GM12878 (cell line): ENCODE results near the gene TRAPPC2. TPM values are rescaled to one million over a fixed set of nuclear protein-coding genes. Genes with fewer than 3 reads are reported as not detected.

Experiments used
- CBX3 ChIP-seq: fragments of 200-600 bp; sonication (generic); IDR thresholded peaks from 2 replicates; pipeline ENCODE4 v1.6.1; 2016; ENCODE audit warnings: low read depth, borderline replicate concordance
- CHD4 ChIP-seq: fragments of 200-600 bp; sonication (generic); IDR thresholded peaks from 2 replicates; pipeline ENCODE4 v1.6.1; 2016; ENCODE audit warnings: mild to moderate bottlenecking
- GATAD2B ChIP-seq: fragments of 450-650 bp; conservative IDR thresholded peaks from 2 replicates; pipeline ENCODE4 v1.6.1; 2017; ENCODE audit warnings: low read depth, mild to moderate bottlenecking, moderate library complexity
- JUND ChIP-seq: IDR thresholded peaks from 2 replicates; pipeline ENCODE4 v1.6.1; 2012; ENCODE audit warnings: low read depth, mild to moderate bottlenecking, low read length, improper control_type of control experiment, moderate library complexity
- MEF2A ChIP-seq: IDR thresholded peaks from 2 replicates; pipeline ENCODE4 v1.6.1; 2011; ENCODE audit warnings: low read depth, mild to moderate bottlenecking, low read length, moderate library complexity; ENCODE audit not compliant: insufficient read depth
- NFYA ChIP-seq: IDR thresholded peaks from 2 replicates; pipeline ENCODE4 v1.6.1; 2011; ENCODE audit warnings: low read depth, mild to moderate bottlenecking, low read length, improper control_type of control experiment, borderline replicate concordance
- NRF1 ChIP-seq: conservative IDR thresholded peaks from 2 replicates; pipeline ENCODE4 v1.6.1; 2011; ENCODE audit warnings: mild to moderate bottlenecking, low read depth, low read length, improper control_type of control experiment
- POLR2AphosphoS5 ChIP-seq: IDR thresholded peaks from 2 replicates; pipeline ENCODE4 v1.6.1; 2011; ENCODE audit warnings: mild to moderate bottlenecking, low read length, inconsistent platforms
- RAD21 ChIP-seq: IDR thresholded peaks from 2 replicates; pipeline ENCODE4 v1.6.1; 2011; ENCODE audit warnings: mild to moderate bottlenecking, low read depth, low read length, moderate library complexity; ENCODE audit not compliant: insufficient read depth
- RELA ChIP-seq: fragments of 450-650 bp; IDR thresholded peaks from 2 replicates; pipeline ENCODE4 v1.8.0; 2014; ENCODE audit warnings: borderline replicate concordance; ENCODE audit not compliant: partially characterized antibody
- RUNX3 ChIP-seq: IDR thresholded peaks from 2 replicates; pipeline ENCODE4 v1.6.1; 2012; ENCODE audit warnings: low read length, inconsistent platforms
- SMC3 ChIP-seq: IDR thresholded peaks from 2 replicates; pipeline ENCODE4 v1.6.1; 2011; ENCODE audit warnings: low read length, improper control_type of control experiment, borderline replicate concordance
- SPI1 ChIP-seq: IDR thresholded peaks from 2 replicates; pipeline ENCODE4 v1.6.1; 2011; ENCODE audit warnings: low read depth, mild to moderate bottlenecking, low read length, moderate library complexity, borderline replicate concordance; ENCODE audit not compliant: insufficient read depth
- SREBF2 ChIP-seq: IDR thresholded peaks from 2 replicates; pipeline ENCODE4 v1.6.1; 2012; ENCODE audit warnings: mild to moderate bottlenecking, low read length
- TARDBP ChIP-seq: IDR thresholded peaks from 2 replicates; pipeline ENCODE4 v1.6.1; 2016; ENCODE audit warnings: borderline replicate concordance
- TBL1XR1 ChIP-seq: IDR thresholded peaks from 2 replicates; pipeline ENCODE4 v1.6.1; 2012; ENCODE audit warnings: low read depth, low read length, improper control_type of control experiment
- TCF7 ChIP-seq: IDR thresholded peaks from 2 replicates; pipeline ENCODE4 v1.6.1; 2014; ENCODE audit warnings: antibody characterized with exemption, borderline replicate concordance
- ZNF687 ChIP-seq: fragments of 450-650 bp; IDR thresholded peaks from 2 replicates; pipeline ENCODE4 v1.6.1; 2017; ENCODE audit warnings: mild to moderate bottlenecking, moderate library complexity
- ZZZ3 ChIP-seq: IDR thresholded peaks from 2 replicates; pipeline ENCODE4 v1.6.1; 2011; ENCODE audit warnings: low read depth; ENCODE audit not compliant: control insufficient read depth, insufficient read length
- polyA plus RNA-seq, 11 experiments: library from polyadenylated mRNA; depleted of rRNA in 4 of 11; unstranded in 6 of 11; stranded (reverse) in 5 of 11; fragments of >200 nt; fragmentation: Nextera tagmentation in 4 of 11; fragmentation: Illumina TruSeq in 1 of 11; extraction: Ambion mirVana in 4 of 11; extraction: Trizol in 1 of 11; gene quantifications; 1 replicate in 1 of 11; 2 replicates in 10 of 11; pipeline versions ENCODE4 v1.2.1 to v1.2.3, GENCODE V29; 2011 to 2016; ENCODE audit warnings: inconsistent platforms in 2 of 11, missing spikeins in 2 of 11, low read depth in 1 of 11
- total RNA-seq, 4 experiments: library from RNA; depleted of rRNA in 3 of 4; stranded (reverse); fragments of >200 nt in 3 of 4; fragmentation: Illumina TruSeq in 1 of 4; extraction: Trizol in 1 of 4; gene quantifications; 2 replicates each; pipeline versions ENCODE4 v1.2.1 to v1.2.3, GENCODE V29; 2013 to 2021
- TF ChIP-seq, protein P1 (sequence below): fragments of 450-650 bp; formaldehyde crosslinking; IDR thresholded peaks from 2 replicates; pipeline ENCODE4 v1.5.0; 2022; ENCODE audit warnings: mild to moderate bottlenecking, missing genetic modification characterization
- TF ChIP-seq, protein P2 (sequence below): fragments of 450-650 bp; IDR thresholded peaks from 2 replicates; pipeline ENCODE4 v1.6.1; 2018; ENCODE audit warnings: mild to moderate bottlenecking, low read depth, moderate library complexity; ENCODE audit not compliant: partially characterized antibody

Gene TRAPPC2
- total and polyA plus RNA-seq, 10 of the 15 experiments (the other 5 are each of a cell fraction or from before 2014, with no cell fraction given), result 12.4 to 28.4 (median 21.3) TPM

GRCh38 chrX:13742397-13743176, 8.2 kb upstream of the TRAPPC2 start (continued):
- TF ChIP-seq ZZZ3, result no peak
- TF ChIP-seq ZNF687, result peak; percentile 49
- TF ChIP-seq MEF2A, result peak; percentile 71; the same call in 1 of the 2 replicates
- no peak for TF ChIP-seq JUND
- TF ChIP-seq CHD4, result no peak
- no peak for TF ChIP-seq TARDBP
- TF ChIP-seq, protein P1, sequence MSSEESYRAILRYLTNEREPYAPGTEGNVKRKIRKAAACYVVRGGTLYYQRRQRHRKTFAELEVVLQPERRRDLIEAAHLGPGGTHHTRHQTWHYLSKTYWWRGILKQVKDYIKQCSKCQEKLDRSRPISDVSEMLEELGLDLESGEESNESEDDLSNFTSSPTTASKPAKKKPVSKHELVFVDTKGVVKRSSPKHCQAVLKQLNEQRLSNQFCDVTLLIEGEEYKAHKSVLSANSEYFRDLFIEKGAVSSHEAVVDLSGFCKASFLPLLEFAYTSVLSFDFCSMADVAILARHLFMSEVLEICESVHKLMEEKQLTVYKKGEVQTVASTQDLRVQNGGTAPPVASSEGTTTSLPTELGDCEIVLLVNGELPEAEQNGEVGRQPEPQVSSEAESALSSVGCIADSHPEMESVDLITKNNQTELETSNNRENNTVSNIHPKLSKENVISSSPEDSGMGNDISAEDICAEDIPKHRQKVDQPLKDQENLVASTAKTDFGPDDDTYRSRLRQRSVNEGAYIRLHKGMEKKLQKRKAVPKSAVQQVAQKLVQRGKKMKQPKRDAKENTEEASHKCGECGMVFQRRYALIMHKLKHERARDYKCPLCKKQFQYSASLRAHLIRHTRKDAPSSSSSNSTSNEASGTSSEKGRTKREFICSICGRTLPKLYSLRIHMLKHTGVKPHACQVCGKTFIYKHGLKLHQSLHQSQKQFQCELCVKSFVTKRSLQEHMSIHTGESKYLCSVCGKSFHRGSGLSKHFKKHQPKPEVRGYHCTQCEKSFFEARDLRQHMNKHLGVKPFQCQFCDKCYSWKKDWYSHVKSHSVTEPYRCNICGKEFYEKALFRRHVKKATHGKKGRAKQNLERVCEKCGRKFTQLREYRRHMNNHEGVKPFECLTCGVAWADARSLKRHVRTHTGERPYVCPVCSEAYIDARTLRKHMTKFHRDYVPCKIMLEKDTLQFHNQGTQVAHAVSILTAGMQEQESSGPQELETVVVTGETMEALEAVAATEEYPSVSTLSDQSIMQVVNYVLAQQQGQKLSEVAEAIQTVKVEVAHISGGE (CRISPR knock-in tag), result no peak
- no peak for TF ChIP-seq SREBF2
- TF ChIP-seq POLR2AphosphoS5, result 0 out of 2 replicates have a peak, but pooled peaks have one; percentile 44
- TF ChIP-seq RUNX3, result peak; percentile 87
- no peak for TF ChIP-seq CBX3
- TF ChIP-seq TBL1XR1, result peak; percentile 71
- no peak for TF ChIP-seq RAD21
- TF ChIP-seq SMC3, result no peak
- no peak for TF ChIP-seq NRF1
- no peak for TF ChIP-seq NFYA
- no peak for TF ChIP-seq SPI1
- no peak for TF ChIP-seq TCF7
- no peak for TF ChIP-seq RELA
- no peak for TF ChIP-seq GATAD2B
- TF ChIP-seq, protein P2, sequence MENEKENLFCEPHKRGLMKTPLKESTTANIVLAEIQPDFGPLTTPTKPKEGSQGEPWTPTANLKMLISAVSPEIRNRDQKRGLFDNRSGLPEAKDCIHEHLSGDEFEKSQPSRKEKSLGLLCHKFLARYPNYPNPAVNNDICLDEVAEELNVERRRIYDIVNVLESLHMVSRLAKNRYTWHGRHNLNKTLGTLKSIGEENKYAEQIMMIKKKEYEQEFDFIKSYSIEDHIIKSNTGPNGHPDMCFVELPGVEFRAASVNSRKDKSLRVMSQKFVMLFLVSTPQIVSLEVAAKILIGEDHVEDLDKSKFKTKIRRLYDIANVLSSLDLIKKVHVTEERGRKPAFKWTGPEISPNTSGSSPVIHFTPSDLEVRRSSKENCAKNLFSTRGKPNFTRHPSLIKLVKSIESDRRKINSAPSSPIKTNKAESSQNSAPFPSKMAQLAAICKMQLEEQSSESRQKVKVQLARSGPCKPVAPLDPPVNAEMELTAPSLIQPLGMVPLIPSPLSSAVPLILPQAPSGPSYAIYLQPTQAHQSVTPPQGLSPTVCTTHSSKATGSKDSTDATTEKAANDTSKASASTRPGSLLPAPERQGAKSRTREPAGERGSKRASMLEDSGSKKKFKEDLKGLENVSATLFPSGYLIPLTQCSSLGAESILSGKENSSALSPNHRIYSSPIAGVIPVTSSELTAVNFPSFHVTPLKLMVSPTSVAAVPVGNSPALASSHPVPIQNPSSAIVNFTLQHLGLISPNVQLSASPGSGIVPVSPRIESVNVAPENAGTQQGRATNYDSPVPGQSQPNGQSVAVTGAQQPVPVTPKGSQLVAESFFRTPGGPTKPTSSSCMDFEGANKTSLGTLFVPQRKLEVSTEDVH, result peak; percentile 66
